GM19397 (cell line): ENCODE results near the gene GNG5.
"Not testable (repeated sequence)": the region's sequence is repeated elsewhere in the genome, so short reads cannot be mapped to it uniquely, and the experiment has no call there.

Source experiments
- ATAC-seq: cut with Tn5 transposase; IDR thresholded peaks from one replicate; pipeline ENCODE4 v1.9.1; 2021; ENCODE audit warnings: mild to moderate bottlenecking, moderate library complexity; ENCODE audit not compliant: unreplicated experiment

The GNG5 gene

DNA sequence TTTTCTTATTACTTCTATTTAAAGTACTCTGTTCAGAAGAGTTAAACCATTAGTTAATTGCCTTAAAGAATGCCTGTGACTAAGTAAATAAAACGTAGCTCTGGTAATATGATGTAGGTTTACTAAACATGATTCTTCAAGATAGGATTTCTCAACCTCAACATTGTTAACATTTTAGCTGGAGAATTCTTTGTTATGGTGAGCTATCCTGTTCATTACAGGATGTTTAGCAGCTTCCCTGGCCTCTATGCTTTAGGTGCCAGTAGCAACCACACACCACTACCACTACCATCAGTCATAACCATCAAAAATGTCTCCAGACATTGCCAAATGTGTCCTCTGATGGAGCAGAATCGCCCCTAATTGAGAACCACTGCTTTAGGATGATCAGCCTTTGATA is 16.6 kb downstream of the GNG5 start:
- ATAC-seq = no peak

DNA sequence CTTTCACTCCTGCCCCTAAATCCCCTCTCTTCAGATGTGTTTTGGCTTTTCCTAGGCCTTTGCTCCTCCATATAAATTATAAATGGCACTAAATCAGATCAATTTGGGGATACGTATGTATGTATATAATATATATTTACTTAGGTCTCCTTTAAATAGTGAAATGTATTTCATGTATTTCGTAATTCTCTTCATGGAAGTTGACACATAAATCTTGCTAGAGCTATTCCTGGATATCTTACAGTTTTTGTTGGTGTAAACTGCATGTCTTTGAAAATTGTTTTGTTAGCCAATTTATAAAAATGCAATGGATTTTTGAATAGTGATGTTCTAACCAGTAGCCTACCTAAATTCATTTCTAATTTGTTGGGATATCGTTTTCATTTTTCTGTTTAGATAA is 18.3 kb downstream of the GNG5 start:
- no peak for ATAC-seq

GRCh38 chr1:84481317-84481716 is 25.1 kb downstream of the GNG5 start:
- no peak for ATAC-seq

GRCh38 chr1:84480650-84481049 is 25.7 kb downstream of the GNG5 start:
- ATAC-seq = no peak

DNA sequence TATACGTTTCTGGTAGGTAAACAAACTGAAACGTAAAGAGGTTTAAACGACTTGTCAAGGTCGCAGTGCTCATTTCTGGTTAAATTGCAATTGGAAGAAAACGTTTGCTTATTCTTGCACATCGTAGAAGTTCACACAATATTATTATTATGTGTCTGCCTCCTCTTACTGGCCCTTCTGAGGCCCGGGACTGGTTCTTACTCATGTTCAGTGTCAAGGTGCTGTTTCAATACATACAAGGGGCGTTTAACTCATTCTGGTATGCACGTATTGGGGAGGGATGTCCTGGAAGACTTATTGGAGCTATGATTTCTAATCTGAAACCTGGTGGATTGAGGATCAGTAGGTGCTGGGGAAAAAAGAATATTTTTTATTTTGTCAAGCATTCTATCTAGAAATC is 26.4 kb downstream of the GNG5 start:
- ATAC-seq = no peak

DNA sequence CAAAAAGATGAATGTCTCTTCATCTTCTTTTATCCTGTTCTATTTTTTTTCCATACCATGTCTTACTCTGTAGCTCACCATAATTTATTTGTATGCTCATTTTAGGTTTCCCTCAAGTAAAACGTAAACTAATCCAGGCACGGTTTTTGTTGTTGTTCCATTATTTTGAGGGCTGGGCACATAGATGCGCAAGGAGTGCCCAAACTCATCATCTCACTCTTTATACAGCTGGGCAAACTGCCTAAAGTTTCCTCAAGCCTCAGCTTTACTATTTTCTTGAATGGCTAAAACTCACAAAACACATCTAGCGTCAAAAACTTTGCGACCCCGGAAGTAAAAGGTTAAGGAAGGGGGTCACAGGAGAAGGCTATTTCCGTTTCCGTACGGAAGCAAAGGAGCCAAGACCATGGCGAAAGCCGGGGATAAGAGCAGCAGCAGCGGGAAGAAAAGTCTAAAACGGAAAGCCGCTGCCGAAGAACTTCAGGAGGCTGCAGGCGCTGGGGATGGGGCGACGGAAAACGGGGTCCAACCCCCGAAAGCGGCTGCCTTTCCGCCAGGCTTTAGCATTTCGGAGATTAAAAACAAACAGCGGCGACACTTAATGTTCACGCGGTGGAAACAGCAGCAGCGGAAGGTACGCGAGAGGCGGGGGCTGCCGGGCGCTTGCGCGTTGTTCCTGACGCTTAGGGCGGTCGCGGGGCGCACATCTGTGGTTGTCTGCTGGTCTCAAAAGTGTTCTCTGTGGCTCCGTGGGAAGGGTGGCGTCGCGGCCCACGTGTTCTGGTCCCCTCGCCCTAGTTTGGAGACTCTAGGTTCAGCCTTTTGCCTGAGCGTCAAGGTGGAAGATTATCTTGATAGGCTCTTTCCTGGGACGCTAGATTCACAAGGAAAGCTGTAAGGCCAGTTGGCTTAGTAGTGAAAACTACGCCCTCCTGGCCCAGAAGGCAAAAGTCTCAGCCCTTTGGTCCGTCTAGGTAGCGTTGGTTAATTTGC is 27.2 kb downstream of the GNG5 start, which contains the start of gene RPF1:
TSS of gene RPF1 (plus strand) at position 391 of the 993 bp plus-strand sequence. CDS start at position 407, 16 bp downstream.
- ATAC-seq = peak; percentile 99

GRCh38 chr1:84476225-84476624 is 30.2 kb downstream of the GNG5 start:
- no peak for ATAC-seq

GRCh38 chr1:84467298-84467697 is 39.1 kb downstream of the GNG5 start:
- ATAC-seq = no peak

GRCh38 chr1:84462118-84462517 is 44.3 kb downstream of the GNG5 start:
- no peak for ATAC-seq

GRCh38 chr1:84452436-84452835 is 53.9 kb downstream of the GNG5 start:
- ATAC-seq = no peak

DNA sequence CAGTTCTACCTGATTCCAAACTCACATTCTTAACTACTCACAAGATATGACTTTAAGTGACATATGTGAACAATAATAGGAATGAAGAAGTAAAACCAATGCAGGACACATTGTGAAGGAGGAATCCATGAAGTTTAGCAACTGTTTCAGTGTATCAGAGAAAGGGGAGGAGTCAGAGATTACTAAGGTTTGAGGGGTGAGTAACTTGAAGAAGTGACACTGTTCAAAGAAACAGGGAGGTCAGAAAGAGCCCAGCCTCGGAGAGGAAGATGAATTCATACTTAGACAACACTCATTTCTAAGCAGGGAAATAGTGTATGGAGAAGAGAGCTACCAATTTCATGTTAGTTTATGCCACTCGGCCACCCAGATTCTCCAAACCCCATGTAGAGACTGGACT is 55.5 kb downstream of the GNG5 start:
- ATAC-seq = no peak

DNA sequence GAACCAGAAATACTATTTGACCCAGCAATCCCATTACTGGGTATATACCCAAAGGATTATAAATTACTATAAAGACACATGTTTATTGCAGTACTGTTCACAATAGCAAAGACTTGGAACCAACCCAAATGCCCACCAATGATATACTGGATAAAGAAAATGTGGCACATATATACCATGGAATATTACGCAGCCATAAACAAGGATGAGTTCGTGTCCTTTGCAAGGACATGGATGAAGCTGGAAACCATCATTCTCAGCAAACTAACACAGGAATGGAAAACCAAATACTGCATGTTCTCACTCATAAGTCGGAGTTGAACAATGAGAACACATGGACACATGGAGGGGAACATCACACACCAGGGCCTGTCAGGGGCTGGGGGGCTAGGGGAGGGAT is 57.7 kb downstream of the GNG5 start:
- not testable (repeated sequence) for ATAC-seq
